ENCODE data around the gene TOMM7. TPM values are rescaled to one million over a fixed set of nuclear protein-coding genes. Genes with fewer than 3 reads are reported as not detected.
"Not testable (repeated sequence)": the region's sequence is repeated elsewhere in the genome, so short reads cannot be mapped to it uniquely, and the experiment has no call there.

The TOMM7 gene
- total RNA-seq, 1 donor from 2014 or later, result 162 TPM

DNA sequence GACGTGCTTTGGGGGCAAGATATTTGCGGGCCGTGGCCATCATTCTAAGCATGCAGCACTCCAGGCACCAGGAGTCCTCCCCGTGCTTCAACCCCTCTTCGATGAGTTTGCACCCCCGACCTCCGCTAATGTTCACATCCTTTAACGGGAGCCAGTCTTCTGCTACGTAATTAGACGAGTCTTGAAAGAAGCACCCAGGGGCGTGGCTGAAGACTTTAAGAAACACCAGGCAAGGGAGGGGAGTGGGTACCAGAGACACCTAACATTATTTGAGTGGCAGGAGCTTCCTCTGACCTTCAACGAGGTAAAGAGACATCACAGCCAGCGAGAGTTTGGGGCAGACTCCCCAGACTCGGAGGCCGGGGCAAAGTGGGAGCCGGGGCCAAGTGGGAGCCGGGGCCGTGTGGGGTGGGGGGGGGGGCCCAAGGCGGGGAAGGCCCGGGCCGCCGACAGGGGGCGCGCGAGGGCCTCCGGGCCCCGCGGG, 31.1 kb upstream of the TOMM7 start:
- no peak for DNase-seq (ENCODE audit: low read depth, low spot score)

DNA sequence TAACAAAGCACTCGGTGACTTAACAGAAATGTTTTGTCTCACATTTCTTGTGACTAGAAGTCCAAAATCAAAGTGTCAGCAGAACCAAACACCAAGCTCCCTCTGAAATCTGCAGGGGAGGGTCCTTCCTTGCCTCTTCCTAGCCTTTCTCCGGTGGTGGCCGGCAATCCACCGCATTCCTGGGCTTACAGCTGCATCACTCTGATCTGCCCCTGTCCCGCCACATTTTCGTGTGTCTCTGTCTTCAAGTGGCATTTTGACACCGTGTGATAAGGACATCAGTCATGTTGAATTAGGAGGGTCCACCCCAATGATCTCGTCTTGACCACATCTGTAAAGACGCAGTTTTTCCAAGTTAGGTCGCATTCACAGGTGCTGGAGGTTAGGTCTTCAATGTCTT, 30.5 kb upstream of the TOMM7 start:
- DNase-seq (ENCODE audit: low read depth, low spot score), result no peak

DNA sequence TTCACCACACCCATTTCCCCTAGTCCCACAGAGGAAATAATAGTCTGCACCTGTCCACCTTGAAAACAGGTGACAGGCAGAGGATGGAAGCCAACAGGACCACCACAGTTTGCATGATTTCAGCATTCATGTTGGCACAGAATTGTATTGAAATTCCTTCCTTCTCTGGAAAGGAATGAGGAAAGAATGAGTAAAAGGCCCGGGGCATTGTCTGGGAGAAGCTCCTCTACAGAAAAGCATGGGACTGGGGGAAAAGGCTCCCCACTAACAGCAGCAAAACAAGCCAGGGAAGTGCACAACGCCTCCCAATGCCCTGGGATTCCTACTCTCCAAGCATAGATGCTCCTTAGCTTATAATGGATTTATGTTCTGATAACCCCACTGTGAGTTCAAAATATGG, 28.5 kb upstream of the TOMM7 start:
- no peak for DNase-seq (ENCODE audit: low read depth, low spot score)

DNA sequence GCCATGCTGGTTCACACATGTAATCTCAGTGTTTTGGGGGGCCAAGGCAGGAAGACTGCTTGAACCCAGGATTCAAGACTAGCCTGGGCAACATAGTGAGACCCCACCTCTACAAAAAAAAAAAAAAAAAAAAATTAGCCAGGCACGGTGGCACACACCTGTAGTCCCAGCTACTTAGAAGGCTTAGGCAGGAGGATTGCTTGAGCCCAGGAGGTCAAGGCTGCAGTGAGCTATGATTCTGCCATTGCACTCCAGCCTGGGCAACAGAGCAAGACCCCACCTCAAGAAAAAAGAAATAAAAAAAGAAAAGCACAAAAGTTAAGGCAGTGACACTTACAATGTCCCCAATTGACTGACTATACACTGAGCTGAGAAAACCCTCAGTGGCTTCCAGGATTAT, 27.7 kb upstream of the TOMM7 start:
- DNase-seq (ENCODE audit: low read depth, low spot score), result not testable (repeated sequence)

DNA sequence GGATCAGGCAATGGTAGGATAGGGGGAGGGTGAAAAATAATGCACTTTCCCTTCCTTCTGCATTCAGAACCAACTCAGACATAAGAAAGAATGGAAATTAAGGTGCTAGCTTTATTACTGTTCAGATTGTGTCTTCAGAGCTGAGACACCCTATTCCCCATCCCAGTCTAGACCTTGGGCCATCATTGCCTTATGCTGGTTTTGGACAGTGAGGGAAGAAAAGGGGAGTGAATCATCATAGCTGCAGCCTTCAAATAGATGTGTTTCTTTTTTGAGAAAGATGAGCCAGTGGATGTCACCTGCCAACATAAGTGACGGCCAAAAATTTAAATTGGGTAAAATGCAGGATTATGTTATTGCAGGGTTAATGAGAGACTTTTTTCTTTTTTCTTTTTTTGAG, 27.0 kb upstream of the TOMM7 start:
- DNase-seq (ENCODE audit: low read depth, low spot score), result no peak

DNA sequence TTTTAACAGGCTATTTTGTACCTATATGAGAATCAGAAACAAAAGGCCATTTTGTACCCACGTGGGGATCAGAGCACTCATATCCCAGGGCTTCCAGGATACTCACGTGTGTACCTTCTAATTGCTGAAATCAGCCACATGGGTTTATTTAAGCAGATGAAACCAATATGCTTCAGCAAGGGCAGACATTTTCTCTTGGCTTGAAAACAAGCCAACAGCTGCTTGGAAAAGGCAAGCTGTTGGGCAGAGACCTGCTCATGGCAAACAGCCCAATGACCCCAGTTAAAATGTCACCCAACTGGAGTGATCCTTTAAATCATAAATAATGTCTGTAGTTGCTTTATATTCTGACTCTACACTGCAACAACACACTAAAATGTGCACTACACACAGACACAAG, 26.5 kb upstream of the TOMM7 start:
- no peak for DNase-seq (ENCODE audit: low read depth, low spot score)

DNA sequence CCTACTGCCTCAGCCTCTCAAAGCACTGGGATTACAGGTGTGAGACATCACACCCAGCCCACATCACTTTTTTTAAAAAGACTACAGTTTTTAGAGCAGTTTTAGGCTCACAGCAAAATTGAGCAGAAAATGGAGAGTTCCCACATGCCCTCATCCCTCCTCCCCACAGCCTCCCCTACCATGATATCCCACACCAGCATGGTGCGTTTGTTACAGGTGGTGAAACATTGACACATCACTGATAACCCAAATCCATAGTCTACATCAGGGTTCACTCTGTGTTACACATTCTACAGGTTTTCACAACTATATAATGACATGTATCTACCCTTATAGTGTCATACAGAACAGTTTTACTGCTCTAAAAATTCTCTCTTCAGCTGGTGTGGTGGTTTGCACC, 24.3 kb upstream of the TOMM7 start:
- DNase-seq (ENCODE audit: low read depth, low spot score), result no peak

DNA sequence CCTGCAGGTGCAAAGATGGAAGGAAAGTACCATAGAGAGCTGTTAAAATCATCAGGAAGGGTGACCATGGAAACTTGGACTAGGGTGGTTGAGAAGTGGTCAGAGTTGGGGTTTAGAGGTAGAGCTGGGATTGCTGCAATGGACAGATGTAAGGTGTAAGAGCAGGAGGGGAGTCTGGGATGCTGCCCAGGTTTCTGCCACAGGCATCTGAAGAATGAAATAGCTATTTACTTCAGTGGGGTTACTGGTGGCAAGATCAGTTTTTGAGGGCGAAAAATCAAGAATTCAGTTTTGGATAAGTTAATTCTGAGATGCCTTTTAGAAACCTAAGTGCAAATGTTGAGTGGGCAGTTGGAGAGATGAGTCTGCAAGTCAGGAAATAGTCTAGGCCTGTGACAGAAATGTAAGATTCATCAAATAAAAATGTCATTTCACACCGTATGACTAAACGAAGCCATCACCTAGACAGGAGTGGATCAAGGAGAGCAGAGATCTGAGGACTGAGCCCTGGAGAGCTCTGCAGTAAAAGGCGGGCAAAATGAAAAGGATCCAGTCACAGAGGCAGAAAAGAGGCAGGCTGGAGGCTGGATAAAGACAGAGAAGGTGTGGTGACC, 22.7 kb upstream of the TOMM7 start:
- DNase-seq (ENCODE audit: low read depth, low spot score), result no peak

DNA sequence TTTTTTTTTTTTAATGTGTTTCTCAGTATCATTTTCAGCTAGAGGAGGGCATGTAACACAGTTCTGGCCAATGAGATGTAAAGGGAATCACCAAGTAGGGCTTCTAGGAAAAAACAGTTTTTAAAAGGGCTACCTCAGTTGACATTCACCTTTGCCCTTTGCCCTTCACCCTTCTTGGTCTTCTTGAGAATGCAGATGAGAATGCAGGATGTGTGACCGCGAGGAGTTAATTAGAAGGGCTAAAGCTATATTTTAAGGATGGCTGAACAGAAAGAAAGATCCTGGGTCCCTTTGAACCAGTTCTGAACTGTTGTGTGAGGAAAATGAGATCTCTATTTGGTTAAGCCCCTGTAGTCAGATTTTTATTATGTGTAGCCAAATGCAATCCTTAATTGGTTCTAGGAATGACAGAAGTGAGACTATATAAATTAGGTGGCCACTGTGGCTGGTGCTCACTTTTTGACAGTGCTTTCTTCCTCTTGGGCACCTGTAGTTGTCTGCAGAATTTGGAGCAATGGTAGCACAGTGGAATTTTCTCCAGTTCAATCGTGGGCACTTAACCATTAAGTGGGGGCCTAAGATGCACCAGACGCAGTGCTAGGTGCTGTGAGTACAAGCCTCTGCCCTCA, 21.1 kb upstream of the TOMM7 start:
- DNase-seq (ENCODE audit: low read depth, low spot score), result no peak

DNA sequence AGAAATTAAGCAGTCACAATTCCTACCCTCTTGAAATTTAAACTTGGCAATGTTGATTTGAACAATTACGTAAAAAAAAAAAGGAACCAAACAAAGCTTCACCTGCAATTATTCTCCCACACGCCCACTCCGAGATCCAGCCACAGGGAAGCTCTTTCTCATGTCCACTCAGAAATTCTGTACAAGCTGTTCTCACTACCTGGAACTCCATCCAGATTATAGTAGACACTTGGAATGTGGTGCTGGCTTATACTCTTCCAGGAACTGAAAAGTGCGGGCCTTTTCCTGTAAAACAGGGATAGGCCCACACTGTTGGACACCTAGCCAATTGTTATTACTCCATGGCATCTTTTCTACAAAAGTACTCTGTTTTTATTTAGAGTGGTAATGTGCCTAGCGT, 20.3 kb upstream of the TOMM7 start:
- DNase-seq (ENCODE audit: low read depth, low spot score), result no peak

DNA sequence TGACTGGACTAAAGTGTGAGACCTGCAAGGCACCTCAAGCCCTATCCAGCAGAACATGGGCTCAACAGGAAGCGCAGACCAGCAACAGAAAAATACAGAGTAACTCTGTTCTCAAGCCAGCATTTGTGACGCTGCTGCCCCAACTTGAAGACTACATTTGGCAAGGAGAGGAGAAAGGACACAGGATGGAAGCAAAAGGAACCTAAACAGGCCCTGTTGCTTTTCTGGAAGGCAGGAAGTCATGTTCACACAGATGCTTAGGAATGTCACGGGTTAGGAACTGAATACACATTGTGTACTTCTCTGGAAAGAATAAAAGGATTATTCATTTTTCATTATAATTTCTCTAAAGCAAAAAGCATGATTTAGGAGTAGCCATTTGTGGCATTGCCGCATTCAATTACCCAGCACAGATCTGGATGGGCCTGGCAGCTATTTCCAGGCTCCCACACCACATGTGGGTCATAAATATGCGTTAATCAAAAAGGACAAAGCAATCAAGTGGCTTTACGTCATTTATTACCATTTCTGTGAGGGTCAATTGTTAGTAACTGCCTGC, 19.8 kb upstream of the TOMM7 start:
- DNase-seq (ENCODE audit: low read depth, low spot score), result no peak

DNA sequence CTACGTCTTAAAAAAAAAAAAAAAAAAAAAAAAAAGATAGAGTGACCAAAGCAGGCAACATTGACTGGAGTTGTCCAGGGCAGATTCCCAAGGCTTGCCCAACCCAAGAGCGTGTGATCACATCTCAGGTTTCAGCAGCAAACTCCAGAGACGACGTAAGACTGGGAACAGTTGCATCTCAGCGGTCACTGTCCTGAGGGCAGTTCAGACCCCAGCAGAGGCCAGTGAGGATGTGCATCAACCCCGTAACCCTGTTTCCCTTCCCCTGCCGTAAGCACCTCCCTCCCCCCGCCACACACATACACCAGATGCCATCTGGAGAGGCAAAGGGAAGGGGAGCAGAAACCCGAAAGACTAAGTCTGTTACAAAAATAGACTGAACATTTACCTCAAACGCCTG, 19.3 kb upstream of the TOMM7 start:
- no peak for DNase-seq (ENCODE audit: low read depth, low spot score)

DNA sequence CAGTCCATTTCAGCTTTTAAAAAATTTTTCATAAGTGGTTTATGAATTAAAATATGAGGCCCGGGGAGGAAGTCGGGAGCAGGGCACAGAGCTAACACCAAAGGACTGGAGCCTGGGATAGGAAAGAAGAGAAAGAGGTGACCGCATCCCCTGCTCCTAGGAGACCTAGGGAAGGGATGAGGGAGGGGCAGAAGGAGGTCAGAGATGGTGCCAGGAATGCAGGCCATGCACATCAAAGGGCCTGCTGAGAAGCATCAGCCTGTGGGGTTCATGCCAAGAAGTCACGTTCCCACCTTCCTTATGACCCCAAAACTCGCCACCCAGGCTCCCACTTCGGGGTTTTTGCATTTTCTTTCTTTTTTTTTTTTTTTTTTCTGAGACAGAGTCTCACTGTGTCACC, 14.7 kb upstream of the TOMM7 start:
- no peak for DNase-seq (ENCODE audit: low read depth, low spot score)

DNA sequence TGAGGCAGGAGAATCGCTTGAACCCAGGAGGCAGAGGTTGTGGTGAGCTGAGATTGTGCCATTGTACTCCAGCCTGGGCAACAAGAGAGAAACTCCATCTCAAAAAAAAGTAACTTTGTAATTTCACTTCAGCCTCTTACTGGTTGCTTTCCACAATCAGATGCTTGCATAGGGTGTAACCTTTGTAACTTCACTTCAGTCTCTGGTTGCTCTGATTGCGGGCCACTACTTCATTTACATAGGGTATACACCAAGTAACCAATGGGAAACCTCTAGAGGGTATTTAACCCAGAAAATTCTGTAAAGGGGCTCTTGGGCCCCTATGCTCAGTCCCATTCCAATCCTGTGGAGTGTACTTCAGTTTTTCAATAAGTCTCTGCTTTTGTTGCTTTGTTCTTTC, 13.9 kb upstream of the TOMM7 start:
- not testable (repeated sequence) for DNase-seq (ENCODE audit: low read depth, low spot score)

DNA sequence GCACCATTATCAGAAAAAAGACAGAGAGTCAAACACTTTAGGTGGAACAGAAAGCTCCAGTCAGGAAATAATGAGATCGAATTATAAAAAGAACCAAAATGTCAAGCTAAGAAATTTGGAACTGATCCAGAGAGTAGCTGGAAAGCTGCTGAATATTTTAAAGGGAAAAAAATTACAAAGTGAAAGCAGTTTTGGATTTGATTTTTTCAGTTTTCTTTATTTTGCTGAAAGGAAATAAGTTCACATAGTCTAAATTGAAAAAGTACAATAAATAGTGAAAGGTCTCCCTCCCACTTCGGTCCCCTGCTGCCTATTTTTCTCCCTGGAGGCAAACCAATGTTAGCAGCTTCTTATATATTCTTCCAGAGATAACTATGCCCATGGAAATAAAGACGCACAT, 11.3 kb upstream of the TOMM7 start:
- DNase-seq (ENCODE audit: low read depth, low spot score), result no peak

DNA sequence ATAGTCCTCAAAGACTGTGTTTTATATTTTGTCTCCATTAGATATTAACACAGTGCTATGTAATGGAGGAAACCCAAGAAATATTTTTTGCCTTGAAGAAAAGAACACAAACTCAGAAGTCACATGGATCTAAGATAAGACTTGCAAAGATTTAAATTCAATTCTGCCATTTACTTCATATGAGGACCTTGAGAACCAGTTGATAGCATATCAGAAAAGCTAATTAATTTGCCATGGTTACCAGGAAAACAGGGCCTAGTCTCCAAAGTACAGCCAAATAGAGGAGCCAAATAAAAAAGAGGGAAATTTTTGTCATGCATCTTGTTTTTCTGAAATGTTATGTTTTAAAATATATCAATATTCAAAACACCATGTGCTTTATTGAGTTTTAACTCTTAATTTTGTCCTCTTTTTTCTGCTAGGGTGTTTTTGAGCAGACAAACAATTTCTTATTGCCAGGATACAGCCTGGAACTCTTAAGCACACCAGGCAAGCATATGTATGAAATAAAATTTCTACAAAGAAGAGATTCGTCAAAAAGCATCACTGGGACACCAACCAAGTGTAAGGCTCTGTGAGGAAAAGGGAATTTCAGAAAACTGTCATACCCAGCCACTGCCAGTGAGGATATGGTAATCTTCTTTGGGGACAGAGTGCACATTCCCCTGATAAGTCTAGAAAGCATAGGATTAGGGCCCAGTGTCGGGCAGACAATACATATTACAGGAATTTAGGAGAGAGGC, 10.6 kb upstream of the TOMM7 start:
- no peak for DNase-seq (ENCODE audit: low read depth, low spot score)

DNA sequence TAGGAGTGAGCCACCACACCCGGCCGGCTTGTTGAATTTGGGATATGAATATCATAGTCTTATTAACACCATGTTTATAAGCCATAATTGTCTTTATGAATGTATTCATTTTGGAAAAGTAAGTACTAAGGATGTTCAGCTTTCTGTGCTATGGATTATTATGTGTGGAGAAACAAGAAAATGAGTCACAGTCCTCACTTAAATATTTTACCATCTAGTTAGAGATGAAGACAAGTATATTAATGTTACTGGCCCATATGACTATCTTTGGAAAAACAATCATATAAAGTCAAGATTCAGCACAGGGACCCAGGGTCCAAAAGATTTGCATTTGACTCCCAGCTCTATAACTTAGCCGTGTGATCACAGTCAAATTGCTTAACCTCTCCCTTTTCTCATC, 9.8 kb upstream of the TOMM7 start:
- DNase-seq (ENCODE audit: low read depth, low spot score), result no peak

DNA sequence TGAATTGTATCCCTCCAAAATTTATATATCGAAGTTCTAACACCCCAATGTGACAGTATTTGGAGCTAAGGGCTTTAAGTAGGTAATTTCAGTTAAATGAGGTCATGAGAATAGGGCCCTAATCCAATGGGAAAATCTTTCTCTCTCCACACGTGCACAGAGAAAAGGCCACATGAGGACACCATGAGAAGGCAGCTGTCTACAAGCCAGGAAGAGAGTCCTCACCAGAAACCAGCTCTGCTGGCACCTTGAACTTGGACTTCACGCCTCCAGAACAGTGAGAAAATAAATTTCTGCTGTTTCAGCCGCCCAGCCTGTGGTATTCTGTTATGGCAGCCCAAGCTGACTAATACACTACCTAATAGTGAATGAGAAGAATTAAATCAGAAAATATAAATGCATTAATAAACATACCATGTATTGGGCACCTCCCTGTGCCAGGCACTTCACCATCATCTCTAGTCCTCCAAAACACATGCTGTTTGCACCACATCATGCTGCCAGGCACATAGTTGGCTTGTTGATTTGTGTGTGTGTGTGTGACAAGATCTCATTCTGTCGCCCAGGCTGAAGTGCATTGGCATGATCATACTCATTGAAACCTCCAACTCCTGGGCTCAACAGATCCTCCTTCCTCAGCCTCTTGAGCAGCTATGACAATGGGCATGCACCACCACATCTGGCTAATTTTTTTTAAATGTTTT, 9.1 kb upstream of the TOMM7 start:
- DNase-seq (ENCODE audit: low read depth, low spot score), result no peak

DNA sequence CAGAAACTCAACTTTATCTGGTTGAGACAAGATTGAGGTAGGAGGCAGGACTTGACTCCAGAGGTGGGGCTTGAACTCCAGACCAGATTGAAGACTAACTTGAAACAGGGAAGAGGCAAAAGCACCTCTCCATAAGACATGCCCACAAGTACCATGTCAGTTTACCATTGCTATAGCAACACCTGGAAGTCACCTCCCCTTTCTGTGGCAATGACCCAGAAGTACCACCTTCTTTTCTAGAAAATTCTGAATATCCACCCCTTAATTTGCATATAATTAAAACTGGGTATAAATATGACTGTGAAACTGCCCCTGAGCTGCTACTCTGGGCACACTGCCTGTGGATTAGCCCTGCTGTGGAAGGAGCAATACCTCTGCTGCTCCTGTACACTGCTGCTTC, 4.9 kb upstream of the TOMM7 start:
- no peak for DNase-seq (ENCODE audit: low read depth, low spot score)

DNA sequence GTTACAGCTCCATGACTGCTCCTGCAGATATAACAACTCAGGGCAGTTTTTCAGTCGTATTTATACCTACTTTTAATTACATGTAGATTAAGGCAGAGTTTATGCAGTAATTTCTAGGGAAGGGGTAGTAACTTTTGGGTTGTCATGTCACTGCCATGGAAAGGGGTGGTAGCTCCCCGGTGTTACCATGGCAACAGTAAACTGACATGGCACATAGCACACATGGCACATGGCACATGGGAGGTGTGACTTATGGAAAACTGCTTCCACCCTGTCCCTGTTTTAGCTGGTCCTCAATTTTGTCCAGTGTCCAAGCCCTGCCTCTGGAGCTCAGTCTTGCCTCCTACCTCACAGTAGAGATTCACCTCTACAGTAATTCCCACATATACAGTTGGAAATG, 3.9 kb upstream of the TOMM7 start:
- no peak for DNase-seq (ENCODE audit: low read depth, low spot score)

DNA sequence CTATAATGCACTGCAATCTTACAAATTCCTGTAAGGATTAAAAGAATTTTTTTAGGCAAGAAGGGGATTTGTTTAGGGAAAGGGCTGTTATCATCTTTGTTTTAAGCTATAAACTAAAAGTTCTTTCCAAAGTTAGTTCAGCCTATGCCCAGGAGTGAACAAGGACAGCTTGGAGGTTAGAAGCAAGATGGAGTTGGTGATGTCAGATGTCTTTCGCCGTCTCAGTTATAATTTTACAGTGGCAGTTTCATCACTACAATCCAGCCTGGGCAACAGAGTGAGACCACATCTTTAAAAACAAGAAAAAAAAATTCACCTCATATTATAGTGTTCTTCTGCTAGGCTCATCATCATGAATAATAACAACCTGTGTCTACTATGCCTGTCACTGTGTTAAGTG, 2.1 kb upstream of the TOMM7 start:
- no peak for DNase-seq (ENCODE audit: low read depth, low spot score)

DNA sequence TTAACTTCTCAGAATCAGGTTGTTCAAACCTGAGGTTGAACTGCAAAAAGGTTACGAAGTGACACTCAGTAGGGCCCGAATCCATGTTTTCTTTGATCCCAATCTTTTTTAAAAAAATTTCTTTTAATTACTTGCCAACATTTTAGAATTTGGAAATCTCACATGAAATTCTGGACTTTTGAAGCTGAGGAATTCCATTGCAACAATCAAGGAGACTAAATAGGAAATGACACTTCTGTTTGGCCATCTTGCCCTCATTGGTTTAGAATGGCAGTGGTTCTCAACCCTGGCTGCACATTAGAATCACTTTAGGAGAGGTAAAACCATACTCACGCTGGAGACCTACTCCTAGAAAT, 471 bp upstream of the TOMM7 start:
- DNase-seq (ENCODE audit: low read depth, low spot score), result no peak
